Thoracic aorta endothelial cell (primary cell): ENCODE results near the gene MRPS7. TPM values are rescaled to one million over a fixed set of nuclear protein-coding genes. Genes with fewer than 3 reads are reported as not detected.

ENCODE experiments used
- total RNA-seq: library from RNA; depleted of rRNA; stranded (reverse); fragments of >200 nt; gene quantifications from 2 replicates; pipeline ENCODE4 v1.2.3, GENCODE V29; 2012

Gene MRPS7
- 61.2 and 82.3 TPM in 2 replicates for total RNA-seq

GRCh38 chr17:75261336-75262111, at the start of gene MRPS7, which contains the start of gene GGA3:
Gene MRPS7 (plus strand): TSS chr17:75261879. CDS start chr17:75261901, 22 bp downstream.
Gene GGA3 (minus strand): TSS chr17:75261606. CDS start chr17:75261587, 19 bp downstream.

GRCh38 chr17:75270966-75271232, 9.2 kb downstream of the MRPS7 start, which contains the start of gene MIF4GD:
Gene MIF4GD (minus strand): TSS chr17:75271231. CDS start chr17:75270195, 1,036 bp downstream.

GRCh38 chr17:75289115-75289831, 27.6 kb downstream of the MRPS7 start, which contains the start of gene SLC25A19:
Gene SLC25A19 (minus strand): TSS chr17:75289433. CDS start chr17:75286764, 2,669 bp downstream.

Other genes starting within 250 kb of the MRPS7 start
- gene MRPL58, start 249.2 kb upstream of the MRPS7 start, total RNA-seq = 32.2 and 38.1 TPM in 2 replicates
- 270 and 332 TPM in 2 replicates for gene ATP5PD, start 214.9 kb upstream of the MRPS7 start, total RNA-seq
- gene KCTD2, start 214.7 kb upstream of the MRPS7 start, total RNA-seq = 16.6 and 17.2 TPM in 2 replicates
- 4.7 and 11.6 TPM in 2 replicates for gene SLC16A5, start 173.9 kb upstream of the MRPS7 start, total RNA-seq
- gene ARMC7, start 151.9 kb upstream of the MRPS7 start, total RNA-seq = 4.5 TPM in 2 replicates
- 11.7 and 13.0 TPM in 2 replicates for gene NT5C, start 130.1 kb upstream of the MRPS7 start, total RNA-seq
- 321 and 330 TPM in 2 replicates for gene JPT1, start 107.4 kb upstream of the MRPS7 start, total RNA-seq
- gene SUMO2, start 78.9 kb upstream of the MRPS7 start, total RNA-seq = 106 and 124 TPM in 2 replicates
- 54.8 and 62.4 TPM in 2 replicates for gene NUP85, start 56.2 kb upstream of the MRPS7 start, total RNA-seq
- gene GGA3, start 273 bp upstream of the MRPS7 start, total RNA-seq = 15.3 and 18.8 TPM in 2 replicates
- 9.4 and 10.9 TPM in 2 replicates for gene MIF4GD, start 9.4 kb downstream of the MRPS7 start, total RNA-seq
- 13.4 and 14.0 TPM in 2 replicates for gene SLC25A19, start 27.6 kb downstream of the MRPS7 start, total RNA-seq
- 93.6 and 104 TPM in 2 replicates for gene GRB2, start 143.8 kb downstream of the MRPS7 start, total RNA-seq
- 34.3 and 46.4 TPM in 2 replicates for gene TMEM94, start 194.8 kb downstream of the MRPS7 start, total RNA-seq